ENCODE results near the gene PAK2.
"Not testable (repeated sequence)": the region's sequence is repeated elsewhere in the genome, so short reads cannot be mapped to it uniquely, and the experiment has no call there.

Gene PAK2

GRCh38 chr3:196844235-196845219 is 104.9 kb downstream of the PAK2 start:
- DNase-seq, result not testable (repeated sequence)

- DNase-seq, result not testable (repeated sequence)
Observed at GRCh38 chr3:196848375-196848774, 108.7 kb downstream of the PAK2 start.

DNA sequence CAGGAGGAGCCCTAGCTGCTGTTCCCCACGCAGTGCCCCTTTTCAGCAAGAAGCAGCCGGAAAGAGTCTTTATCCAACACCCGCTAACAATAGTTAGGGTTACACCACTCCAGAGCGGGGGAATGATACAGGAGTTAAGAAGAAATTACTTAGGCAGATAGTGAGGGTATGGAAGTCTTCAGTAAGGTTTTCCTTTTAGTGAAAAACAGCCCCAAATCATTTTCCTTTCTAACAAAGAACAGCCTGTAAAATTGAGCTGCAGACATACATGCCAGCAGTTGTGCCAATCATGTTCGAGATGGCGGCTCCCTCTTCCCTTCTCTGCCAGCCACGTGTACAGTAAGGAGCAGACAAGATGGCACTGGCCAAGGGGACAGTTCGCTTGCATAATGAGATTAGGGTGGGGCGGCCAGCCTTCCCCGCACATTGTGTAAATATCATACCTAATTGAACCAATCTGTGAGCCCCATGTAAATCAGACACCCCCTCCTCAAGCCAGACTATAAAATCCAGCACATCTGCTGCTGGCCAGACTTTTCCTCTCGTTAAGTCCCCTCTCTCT is 109.6 kb downstream of the PAK2 start:
- DNase-seq, result no peak

DNA sequence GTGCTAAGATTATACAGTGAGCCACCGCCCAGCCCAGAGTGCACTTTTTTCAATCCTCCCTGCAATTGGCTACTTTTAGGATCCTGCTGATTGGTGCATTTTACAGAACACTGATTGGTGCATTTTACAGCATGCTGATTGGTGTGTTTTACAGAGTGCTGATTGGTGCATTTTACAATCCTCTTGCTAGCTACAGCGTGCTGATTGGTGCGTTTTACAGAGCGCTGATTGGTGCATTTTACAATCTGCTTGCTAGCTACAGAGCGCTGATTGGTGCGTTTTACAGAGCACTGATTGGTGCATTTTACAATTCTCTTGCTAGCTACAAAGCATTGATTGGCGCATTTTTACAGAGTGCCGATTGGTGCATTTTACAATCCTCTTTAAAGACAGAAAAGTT is 123.3 kb downstream of the PAK2 start:
- DNase-seq, result not testable (repeated sequence)

GRCh38 chr3:196867155-196867506 is 127.5 kb downstream of the PAK2 start:
- no peak for DNase-seq

DNA sequence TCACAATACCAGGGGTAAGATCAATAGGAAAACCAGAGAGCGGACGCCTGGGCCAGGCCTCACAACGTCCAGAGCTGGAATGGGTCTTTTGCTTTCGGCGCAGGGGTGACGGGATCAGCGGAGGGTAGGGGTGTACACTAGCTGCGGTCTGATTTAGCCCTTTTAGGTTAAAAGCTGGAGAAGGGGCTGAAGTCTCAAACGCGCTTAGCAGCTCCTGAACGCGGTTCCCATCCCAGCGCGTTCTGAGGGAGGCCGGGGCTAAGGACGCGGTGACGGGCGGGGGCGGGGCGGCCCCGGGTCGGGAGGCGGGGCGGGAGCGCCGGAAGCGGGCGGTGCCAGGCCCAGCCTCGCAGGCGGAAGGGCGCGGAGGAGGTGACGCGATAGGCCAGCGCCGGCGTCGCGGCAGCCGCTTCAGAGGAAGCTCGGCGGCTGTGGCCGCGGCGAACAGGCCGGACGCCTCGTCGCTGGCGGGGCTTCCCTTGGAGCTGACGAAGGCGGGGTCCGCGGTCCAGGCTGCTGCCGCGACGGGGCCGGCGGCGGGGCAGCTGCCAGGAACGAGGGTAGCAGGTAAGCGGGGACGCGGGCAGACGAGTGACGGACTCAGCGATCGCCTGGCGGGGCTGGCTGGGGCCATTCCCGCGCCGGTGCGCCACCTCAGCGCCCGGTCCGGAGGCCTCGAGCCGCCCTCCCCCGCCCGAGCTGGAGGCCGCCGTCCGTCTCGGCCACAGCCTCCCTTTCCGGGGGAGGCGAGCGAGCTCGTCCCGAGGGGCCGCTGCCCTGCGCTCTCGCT is 128.0 kb downstream of the PAK2 start, which contains the start of gene SENP5:
Gene SENP5, plus strand, starts transcription at position 414 of the 790 bp plus-strand sequence. CDS start 17,262 bp downstream, outside the sequence.
- peak; percentile 93 to 96 for DNase-seq

GRCh38 chr3:196868297-196868661 is 128.6 kb downstream of the PAK2 start:
- peak; percentile 16 to 41 for DNase-seq

DNA sequence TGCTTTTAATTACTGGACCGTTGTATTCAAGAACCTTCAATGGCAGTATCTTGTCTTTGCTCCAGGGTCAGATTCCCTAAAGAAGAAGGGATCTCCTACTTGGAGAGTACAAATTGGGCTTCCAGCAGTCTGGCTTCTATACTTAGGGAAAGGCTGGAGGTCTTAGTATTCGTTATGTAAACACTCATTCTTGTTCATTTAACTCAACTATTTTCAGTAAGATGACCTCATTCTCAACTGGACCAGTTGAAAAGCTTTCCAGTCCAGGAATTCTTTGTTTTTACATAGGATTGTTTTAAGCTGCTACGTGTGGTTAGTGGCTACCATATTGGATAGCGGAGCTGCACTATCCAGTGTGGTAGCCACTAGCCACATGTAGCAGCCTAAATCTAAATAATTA is 132.7 kb downstream of the PAK2 start:
- DNase-seq, result no peak

DNA sequence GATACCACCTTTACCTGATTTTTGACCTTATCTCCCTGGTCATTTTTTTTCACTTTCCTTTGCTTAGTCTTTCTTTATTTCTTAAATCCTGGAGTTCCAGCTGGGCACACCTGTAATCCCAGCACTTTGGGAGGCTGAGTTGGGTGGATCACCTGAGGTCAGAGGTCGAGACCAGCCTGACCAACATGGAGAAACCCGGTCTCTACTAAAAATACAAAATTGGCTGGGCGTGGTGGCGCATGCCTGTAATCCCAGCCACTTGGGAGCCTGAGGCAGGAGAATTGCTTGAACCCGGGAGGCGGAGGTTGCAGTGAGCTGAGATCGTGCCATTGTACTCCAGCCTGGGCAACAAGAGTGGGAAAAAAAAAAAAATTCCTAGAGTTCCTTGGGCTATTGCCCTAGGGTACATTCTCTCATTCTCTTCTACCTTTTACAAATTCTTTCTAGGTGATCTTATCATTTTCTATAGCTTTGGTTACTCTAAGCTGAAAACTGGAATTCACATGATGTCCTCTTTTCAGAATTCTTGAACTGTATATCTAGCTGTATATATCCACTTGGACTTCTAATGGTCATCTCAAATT is 134.9 kb downstream of the PAK2 start:
- not testable (repeated sequence) for DNase-seq

DNA sequence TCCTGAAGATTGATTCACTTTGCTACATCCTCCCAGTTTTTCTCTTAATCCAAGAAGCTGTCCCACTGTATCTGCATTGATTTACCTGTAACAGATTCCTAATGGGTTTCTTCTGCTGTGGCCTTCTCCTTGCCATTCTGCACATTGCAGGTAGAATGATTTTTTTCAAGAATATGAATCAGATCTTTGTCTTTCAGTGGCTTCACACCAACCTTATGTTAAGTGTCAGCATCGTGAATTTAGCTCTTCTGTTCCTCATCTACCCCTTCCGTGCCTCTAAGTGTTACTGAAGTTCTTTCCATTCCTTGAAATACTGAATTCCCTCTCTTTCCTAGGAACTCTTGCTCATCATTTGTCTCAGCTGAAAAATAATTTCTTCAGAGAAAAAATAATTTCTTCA is 135.6 kb downstream of the PAK2 start:
- no peak for DNase-seq
